Measurements from ENCODE around the gene WDR46. TPM values are rescaled to one million over a fixed set of nuclear protein-coding genes. Genes with fewer than 3 reads are reported as not detected.

WDR46 gene
- total and polyA plus RNA-seq, 10 of the 15 experiments (the other 5 are each of a cell fraction or from before 2014, with no cell fraction given) = 10.1 to 147 (median 86.0) TPM

GRCh38 chr6:33276864-33277662 lies 12.0 kb downstream of the WDR46 start, which contains the start of gene B3GALT4 (continued):
- TF ChIP-seq BCLAF1 (IDR thresholded peaks at IDR 0.05) (0 out of 2 replicates have a peak, but pooled peaks have one; percentile 33), BHLHE40 (IDR thresholded peaks at IDR 0.05; ENCODE audit: borderline replicate concordance in 1 of 2, low read depth in 2 of 2, low read length in 1 of 2) (peak; percentile 10 to 82; a peak in 2 of 4 replicates), CTCF (IDR thresholded peaks at IDR 0.05 in 2 of 3, conservative IDR thresholded peaks at IDR 0.05 in 1 of 3; ENCODE audit: control insufficient read depth in 2 of 3, extremely low read depth in 1 of 3, insufficient read depth in 1 of 3, low read depth in 3 of 3, low read length in 3 of 3) (peak; percentile 34 to 60 (median 47); a peak in 4 of 6 replicates), ZBTB11 (CRISPR knock-in tag; IDR thresholded peaks at IDR 0.05) (peak; percentile 4; the same call in 1 of the 2 replicates), BCL11A (IDR thresholded peaks at IDR 0.05; ENCODE audit: low read depth, low read length) (0 out of 2 replicates have a peak, but pooled peaks have one; percentile 3), POLR2A (IDR thresholded peaks at IDR 0.05; ENCODE audit: low read depth, low read length) (peak; percentile 92), MTA3 (IDR thresholded peaks at IDR 0.05; ENCODE audit: borderline replicate concordance, low read length) (no peak), BRCA1 (IDR thresholded peaks at IDR 0.05; ENCODE audit: low read depth, low read length) (0 out of 2 replicates have a peak, but pooled peaks have one; percentile 16), HCFC1 (IDR thresholded peaks at IDR 0.05; ENCODE audit: low read length) (peak; percentile 51), LARP7 (IDR thresholded peaks at IDR 0.05) (peak; percentile 99), MEF2A (IDR thresholded peaks at IDR 0.05; ENCODE audit: insufficient read depth, low read depth, low read length) (no peak), RB1 (IDR thresholded peaks at IDR 0.05; ENCODE audit: borderline replicate concordance) (peak; percentile 76; the same call in 1 of the 2 replicates), CHD2 (IDR thresholded peaks at IDR 0.05; ENCODE audit: borderline replicate concordance, low read depth, low read length) (peak; percentile 84)
- TF ChIP-seq, protein P1, sequence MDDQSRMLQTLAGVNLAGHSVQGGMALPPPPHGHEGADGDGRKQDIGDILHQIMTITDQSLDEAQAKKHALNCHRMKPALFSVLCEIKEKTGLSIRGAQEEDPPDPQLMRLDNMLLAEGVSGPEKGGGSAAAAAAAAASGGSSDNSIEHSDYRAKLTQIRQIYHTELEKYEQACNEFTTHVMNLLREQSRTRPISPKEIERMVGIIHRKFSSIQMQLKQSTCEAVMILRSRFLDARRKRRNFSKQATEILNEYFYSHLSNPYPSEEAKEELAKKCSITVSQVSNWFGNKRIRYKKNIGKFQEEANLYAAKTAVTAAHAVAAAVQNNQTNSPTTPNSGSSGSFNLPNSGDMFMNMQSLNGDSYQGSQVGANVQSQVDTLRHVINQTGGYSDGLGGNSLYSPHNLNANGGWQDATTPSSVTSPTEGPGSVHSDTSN (IDR thresholded peaks at IDR 0.05; ENCODE audit: insufficient replicate concordance, low read depth, low read length) = no peak
- TF ChIP-seq, protein P2, sequence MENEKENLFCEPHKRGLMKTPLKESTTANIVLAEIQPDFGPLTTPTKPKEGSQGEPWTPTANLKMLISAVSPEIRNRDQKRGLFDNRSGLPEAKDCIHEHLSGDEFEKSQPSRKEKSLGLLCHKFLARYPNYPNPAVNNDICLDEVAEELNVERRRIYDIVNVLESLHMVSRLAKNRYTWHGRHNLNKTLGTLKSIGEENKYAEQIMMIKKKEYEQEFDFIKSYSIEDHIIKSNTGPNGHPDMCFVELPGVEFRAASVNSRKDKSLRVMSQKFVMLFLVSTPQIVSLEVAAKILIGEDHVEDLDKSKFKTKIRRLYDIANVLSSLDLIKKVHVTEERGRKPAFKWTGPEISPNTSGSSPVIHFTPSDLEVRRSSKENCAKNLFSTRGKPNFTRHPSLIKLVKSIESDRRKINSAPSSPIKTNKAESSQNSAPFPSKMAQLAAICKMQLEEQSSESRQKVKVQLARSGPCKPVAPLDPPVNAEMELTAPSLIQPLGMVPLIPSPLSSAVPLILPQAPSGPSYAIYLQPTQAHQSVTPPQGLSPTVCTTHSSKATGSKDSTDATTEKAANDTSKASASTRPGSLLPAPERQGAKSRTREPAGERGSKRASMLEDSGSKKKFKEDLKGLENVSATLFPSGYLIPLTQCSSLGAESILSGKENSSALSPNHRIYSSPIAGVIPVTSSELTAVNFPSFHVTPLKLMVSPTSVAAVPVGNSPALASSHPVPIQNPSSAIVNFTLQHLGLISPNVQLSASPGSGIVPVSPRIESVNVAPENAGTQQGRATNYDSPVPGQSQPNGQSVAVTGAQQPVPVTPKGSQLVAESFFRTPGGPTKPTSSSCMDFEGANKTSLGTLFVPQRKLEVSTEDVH (IDR thresholded peaks at IDR 0.05; ENCODE audit: low read depth, partially characterized antibody) = peak; percentile 50

Data from GM12878 (cell line).